Osteocyte (in vitro differentiated cells): ENCODE measurements around the gene NTMT2. TPM values are rescaled to one million over a fixed set of nuclear protein-coding genes. Genes with fewer than 3 reads are reported as not detected.

Source experiments
- DNase-seq: peaks from one replicate; pipeline ENCODE4 v3.0.0; 2021; ENCODE audit warnings: mixed read lengths; ENCODE audit not compliant: unreplicated experiment; ENCODE audit errors: extremely low spot score
- H3K27ac Mint-ChIP-seq: one replicate; pipeline ENCODE4 v1.8.0; 2021; ENCODE audit warnings: mild to moderate bottlenecking, mixed read lengths; ENCODE audit not compliant: unreplicated experiment
- H3K27me3 Mint-ChIP-seq: one replicate; pipeline ENCODE4 v1.8.0; 2021; ENCODE audit warnings: mixed read lengths; ENCODE audit not compliant: unreplicated experiment
- H3K36me3 Mint-ChIP-seq: one replicate; pipeline ENCODE4 v1.8.0; 2021; ENCODE audit warnings: mixed read lengths; ENCODE audit not compliant: unreplicated experiment
- H3K4me1 Mint-ChIP-seq: one replicate; pipeline ENCODE4 v1.8.0; 2021; ENCODE audit warnings: mixed read lengths; ENCODE audit not compliant: unreplicated experiment
- H3K4me3 Mint-ChIP-seq: one replicate; pipeline ENCODE4 v1.8.0; 2021; ENCODE audit warnings: mild to moderate bottlenecking, moderate library complexity, mixed read lengths; ENCODE audit not compliant: unreplicated experiment
- H3K9me3 Mint-ChIP-seq: one replicate; pipeline ENCODE4 v1.8.0; 2021; ENCODE audit warnings: mixed read lengths; ENCODE audit not compliant: unreplicated experiment
- total RNA-seq: library from RNA; stranded (reverse); gene quantifications from 2 replicates; pipeline ENCODE4 v1.2.1, GENCODE V29; 2021
- TF ChIP-seq, protein P1 (sequence below): fragments of 200-600 bp; sonication (generic); IDR thresholded peaks from 2 replicates; pipeline ENCODE4 v1.5.0; 2021; ENCODE audit warnings: antibody characterized with exemption, mild to moderate bottlenecking, moderate library complexity

NTMT2 gene
- total RNA-seq, 1 donor from 2014 or later: not detected

DNA sequence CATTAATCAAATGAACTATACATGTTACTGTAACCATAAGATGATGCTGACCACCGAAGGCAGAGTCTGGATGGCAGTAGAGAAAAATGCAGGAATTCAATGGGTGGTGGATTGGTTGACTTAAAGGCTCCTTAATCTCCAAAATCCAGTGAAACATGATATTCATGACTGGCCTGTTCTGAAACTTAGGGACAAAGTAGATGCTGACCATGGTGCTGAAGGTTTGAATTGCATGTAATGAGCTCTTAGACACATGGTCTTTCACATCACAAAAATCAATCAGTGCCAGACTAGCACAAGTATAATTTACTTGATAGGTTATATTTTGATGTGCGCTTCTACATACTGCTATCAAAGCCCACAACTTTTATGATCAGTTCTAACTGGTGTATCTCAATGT, 30.9 kb upstream of the NTMT2 start:
- H3K27ac Mint-ChIP-seq: no peak overlapping the region
- H3K9me3 Mint-ChIP-seq: peaks cover 21% of the 10 kb centered on the region
- TF ChIP-seq, protein P1, sequence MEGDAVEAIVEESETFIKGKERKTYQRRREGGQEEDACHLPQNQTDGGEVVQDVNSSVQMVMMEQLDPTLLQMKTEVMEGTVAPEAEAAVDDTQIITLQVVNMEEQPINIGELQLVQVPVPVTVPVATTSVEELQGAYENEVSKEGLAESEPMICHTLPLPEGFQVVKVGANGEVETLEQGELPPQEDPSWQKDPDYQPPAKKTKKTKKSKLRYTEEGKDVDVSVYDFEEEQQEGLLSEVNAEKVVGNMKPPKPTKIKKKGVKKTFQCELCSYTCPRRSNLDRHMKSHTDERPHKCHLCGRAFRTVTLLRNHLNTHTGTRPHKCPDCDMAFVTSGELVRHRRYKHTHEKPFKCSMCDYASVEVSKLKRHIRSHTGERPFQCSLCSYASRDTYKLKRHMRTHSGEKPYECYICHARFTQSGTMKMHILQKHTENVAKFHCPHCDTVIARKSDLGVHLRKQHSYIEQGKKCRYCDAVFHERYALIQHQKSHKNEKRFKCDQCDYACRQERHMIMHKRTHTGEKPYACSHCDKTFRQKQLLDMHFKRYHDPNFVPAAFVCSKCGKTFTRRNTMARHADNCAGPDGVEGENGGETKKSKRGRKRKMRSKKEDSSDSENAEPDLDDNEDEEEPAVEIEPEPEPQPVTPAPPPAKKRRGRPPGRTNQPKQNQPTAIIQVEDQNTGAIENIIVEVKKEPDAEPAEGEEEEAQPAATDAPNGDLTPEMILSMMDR: no peak
- peaks cover 26% of the 10 kb centered on the region for H3K27me3 Mint-ChIP-seq
- no peak overlapping the region for H3K4me3 Mint-ChIP-seq
- DNase-seq: no peak
- H3K36me3 Mint-ChIP-seq: no peaks in the 10 kb centered on the region
- no peaks in the 10 kb centered on the region for H3K4me1 Mint-ChIP-seq

DNA sequence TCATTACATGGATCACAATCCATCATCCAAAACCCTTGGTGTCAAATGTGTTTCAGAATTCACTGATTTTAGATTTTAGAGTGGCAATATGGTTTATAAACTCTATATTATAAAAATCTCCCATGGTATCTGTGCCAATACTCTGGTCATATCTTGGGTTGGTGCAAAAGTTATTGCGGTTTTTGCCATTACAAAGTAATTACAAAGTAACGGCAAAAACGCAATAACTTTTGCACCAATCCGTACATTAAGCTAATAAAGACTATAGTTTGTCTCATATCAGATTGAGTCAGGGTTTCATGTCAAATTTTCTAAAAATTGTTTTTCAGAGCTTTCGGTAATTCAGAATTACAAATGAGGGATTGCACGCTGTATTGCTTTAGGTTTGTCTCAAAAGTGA, 23.4 kb upstream of the NTMT2 start:
- Mint-ChIP-seq H3K27ac (no peak overlapping the region), H3K9me3 (peaks cover 23% of the 10 kb centered on the region), H3K36me3 (no peaks in the 10 kb centered on the region), H3K4me3 (no peak overlapping the region), H3K4me1 (peaks cover 6% of the 10 kb centered on the region), H3K27me3 (peaks cover 29% of the 10 kb centered on the region)
- TF ChIP-seq, protein P1: no peak
- DNase-seq: no peak

DNA sequence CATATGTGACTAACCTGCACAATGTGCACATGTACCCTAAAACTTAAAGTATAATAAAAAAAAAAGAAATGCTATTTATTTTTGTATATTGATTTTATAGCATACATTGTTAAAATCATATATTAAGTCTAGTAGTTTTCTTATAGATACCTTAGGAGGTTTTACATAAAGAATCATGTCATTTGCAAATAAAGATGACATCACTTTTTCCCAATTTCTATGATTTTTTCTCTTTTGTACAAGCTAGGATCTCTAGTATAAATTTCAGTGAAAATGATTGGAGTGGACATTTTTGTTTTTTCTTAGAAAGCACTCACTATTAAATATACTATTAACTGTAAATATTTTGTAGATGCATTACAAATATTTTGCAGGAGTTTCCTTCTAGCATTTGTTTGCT, 20.5 kb upstream of the NTMT2 start:
- Mint-ChIP-seq H3K4me3 (no peak overlapping the region), H3K4me1 (peaks cover 6% of the 10 kb centered on the region)
- TF ChIP-seq, protein P1: no peak

DNA sequence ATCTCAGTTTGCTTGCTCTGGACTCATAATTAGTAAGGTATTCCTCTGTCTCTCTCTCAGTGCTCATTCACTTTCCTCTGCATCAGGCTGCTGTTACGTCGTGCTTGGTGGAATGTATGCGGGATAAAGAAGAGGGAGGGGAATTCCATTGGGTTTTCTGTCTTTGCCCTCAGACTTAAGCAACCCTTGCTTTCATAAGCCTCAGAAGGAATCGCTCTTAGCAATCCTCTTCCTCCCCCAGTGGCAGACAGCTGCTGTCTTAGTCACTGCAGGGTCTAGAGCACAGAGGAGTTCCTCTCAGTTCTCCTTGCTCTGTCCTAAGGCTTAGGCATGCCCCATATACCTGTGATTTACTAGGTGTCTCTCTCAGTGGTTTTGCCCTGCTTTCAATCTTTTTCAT, 19.1 kb upstream of the NTMT2 start:
- peaks cover 6% of the 10 kb centered on the region for H3K4me1 Mint-ChIP-seq

More for the DNA sequence above, 20.5 kb upstream of the NTMT2 start:
- no peak for DNase-seq
- no peak overlapping the region for H3K27ac Mint-ChIP-seq
- H3K9me3 Mint-ChIP-seq: peaks cover 8% of the 10 kb centered on the region
- no peaks in the 10 kb centered on the region for H3K36me3 Mint-ChIP-seq
- H3K27me3 Mint-ChIP-seq: peaks cover 10% of the 10 kb centered on the region

DNA sequence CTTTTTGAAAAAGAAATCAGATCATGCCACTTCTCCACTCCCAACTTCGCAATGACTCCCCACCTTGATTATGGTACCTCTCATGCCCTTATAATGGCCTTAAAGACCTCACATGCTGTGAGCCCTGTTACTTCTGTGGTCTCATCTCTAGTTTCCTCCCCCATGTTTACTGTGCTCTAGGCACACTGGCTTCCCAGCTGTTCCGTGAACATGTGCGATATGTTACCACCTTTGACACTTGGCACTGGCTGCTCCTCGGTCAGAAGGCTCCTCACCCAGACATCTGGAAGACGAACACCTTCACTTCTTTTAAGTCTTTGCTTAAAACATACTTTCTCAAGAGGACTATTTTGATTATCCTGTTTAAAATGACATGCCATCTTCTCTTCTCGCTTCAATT, 14.3 kb upstream of the NTMT2 start:
- Mint-ChIP-seq H3K4me1 (peaks cover 6% of the 10 kb centered on the region), H3K27me3 (no peaks in the 10 kb centered on the region), H3K9me3 (no peaks in the 10 kb centered on the region), H3K36me3 (no peaks in the 10 kb centered on the region), H3K27ac (no peak overlapping the region), H3K4me3 (no peak overlapping the region)
- DNase-seq: no peak
- TF ChIP-seq, protein P1: no peak

More for the DNA sequence above, 19.1 kb upstream of the NTMT2 start:
- TF ChIP-seq, protein P1: peak; percentile 12
- no peak overlapping the region for H3K27ac Mint-ChIP-seq
- no peak for DNase-seq
- peaks cover 8% of the 10 kb centered on the region for H3K9me3 Mint-ChIP-seq
- no peak overlapping the region for H3K4me3 Mint-ChIP-seq
- peaks cover 4% of the 10 kb centered on the region for H3K27me3 Mint-ChIP-seq
- H3K36me3 Mint-ChIP-seq: no peaks in the 10 kb centered on the region
